Iris pigment epithelial cell (primary cell): ENCODE measurements around the gene SLC15A4.
A peak's percentile ranks its signal among the peaks of the same experiment; 100 is the strongest.
"Not testable (repeated sequence)": the region's sequence is repeated elsewhere in the genome, so short reads cannot be mapped to it uniquely, and the experiment has no call there.

Source experiments
- DNase-seq: peaks from one replicate; pipeline ENCODE4 v3.0.0-alpha.2; 2011; ENCODE audit warnings: low read depth

SLC15A4 gene

GRCh38 chr12:128823916-128824839 lies at the start of gene SLC15A4:
TSS of gene SLC15A4 (minus strand) at chr12:128823958. CDS start at chr12:128823943, 15 bp downstream.
- peak; percentile 91 for DNase-seq

GRCh38 chr12:128872303-128872702 lies 48.5 kb upstream of the SLC15A4 start:
- DNase-seq, result no peak

DNA sequence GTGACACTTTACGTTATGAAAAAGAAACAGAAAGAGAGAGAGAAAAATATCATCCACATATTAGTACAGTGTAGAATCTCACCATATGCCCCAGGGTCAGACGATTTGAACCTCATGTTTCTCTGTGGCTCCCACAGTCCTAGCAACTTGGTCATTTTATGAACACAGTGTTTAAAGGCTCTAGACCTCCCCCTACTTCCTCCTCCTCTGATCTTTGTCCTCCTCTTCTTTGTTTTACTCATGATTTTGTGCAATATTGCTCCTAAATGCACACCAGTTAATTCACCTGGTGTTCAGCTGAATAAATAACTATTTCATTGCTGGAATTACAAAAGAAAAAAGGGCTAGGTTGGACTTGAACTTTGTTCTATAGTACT lies 47.7 kb upstream of the SLC15A4 start:
- no peak for DNase-seq

DNA sequence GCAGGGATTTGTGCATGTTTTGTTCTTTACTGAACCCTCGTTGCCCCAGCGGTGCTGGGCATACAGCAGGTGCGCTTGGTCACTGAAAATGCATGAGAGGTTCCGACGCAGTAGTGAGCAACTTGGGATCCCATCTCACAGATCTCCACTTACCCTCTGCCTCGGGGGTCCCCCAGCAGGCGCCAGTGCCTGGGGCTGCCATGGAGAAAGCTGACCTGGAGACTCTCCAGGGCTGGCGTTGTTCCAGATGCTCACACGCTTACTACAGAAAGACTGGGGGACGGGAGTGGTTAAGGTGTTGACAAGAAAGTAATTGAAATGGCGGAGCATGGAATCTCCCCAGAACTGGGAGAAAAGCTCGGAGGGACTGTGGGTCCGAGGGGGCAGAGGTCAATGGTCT lies 43.7 kb upstream of the SLC15A4 start:
- no peak for DNase-seq

DNA sequence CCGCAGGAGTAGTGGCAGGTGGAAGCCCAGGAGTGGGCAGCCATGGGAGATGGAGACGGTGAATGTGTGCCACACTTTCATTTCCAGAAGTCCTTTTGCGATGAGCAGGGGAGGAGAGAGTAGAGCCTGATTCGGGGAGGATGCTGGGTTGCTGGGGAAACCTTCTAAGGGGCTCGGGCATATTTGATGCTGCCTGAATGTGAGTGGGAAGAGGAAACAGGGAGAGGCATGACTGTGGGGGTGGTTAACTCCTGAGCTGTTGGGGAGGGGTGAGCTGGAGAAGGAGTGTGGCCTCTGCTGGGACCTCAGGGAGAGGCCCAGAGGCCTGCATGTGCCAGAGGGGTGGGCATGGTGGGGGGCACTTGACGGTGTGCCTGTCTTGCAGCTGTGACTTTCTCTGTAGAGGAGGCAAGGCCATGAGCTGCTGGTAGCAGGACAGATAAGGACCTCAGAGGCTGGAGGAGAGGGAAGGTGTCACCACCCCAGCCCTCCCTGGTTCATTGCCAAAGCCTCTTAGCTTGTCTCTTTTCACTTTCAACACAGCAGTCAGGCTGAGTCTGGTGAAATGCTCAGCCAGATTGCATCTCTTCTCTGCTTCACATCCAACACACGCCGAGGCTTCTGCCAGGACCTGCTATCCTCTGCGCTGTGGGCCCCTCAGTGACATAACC lies 40.9 kb upstream of the SLC15A4 start:
- no peak for DNase-seq

GRCh38 chr12:128863957-128864356 lies 40.2 kb upstream of the SLC15A4 start:
- no peak for DNase-seq

DNA sequence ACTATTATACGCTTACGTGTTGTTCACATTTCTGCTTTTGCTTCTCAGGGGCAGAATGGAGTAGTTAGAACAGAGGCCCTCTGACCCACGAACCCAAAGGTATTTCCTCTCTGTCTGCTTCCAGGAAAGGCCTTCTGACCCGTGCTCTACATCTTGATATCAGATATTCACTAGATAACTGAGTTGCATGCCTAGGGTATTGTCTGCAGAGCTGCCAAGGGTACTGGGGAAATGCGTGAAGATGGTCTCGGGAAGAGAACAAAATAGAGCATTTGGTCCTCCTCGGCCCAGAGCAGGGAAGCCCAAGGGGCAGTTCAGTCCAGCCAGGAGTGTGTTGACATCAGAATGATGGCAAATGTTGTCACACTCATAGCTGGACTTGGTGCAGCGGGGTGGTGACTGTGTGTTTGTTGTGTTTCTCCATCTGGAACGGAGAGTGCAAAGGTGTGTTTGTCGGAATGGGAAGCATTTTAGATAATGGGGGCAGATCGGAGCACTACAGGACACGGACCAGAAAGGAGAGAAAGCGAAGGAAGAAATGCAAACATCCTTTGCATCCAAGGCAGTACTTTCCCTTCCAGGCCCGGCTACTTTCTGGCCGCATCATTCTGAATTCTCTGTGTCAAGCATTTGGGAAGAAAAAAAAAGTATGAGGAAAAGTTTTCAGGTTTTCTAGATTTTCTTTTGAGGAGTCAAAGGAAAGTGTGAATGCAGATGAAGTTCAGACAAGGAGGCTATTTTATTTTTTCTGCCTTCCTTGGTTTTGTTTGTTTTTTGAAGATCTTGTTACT lies 37.7 kb upstream of the SLC15A4 start:
- DNase-seq, result no peak

GRCh38 chr12:128859311-128859710 lies 35.6 kb upstream of the SLC15A4 start:
- DNase-seq, result no peak

DNA sequence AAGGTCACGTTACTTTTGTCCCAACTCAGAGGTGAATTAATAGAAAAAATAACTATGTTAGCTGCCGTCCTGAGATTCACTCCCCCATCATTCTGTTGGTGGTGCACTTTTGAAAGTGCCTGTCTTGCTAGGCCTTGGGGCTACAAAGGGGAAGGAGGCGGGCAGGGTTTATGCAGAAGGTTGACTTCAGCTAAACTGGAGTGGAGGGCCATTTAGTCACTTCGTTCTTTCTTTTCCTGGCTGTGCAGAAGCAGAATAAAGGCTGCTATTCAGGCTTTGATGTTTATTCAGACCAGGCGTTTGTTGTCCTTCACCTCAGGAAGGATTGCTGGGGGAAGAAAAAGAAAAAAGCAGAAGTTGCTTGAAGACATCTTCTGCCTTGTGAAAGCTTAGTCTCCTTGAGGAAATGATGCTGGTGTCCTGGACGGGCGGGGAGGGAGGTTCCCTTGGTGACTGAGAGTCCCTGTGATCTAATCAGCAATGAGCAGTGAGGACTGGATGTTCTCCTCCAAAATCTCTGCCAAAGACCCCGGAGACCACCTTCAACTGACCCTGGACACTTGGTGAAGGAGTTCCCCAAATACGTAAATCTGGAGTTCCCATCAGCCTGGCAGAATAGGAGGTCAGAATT lies 33.5 kb upstream of the SLC15A4 start:
- no peak for DNase-seq

- no peak for DNase-seq
Observed at GRCh38 chr12:128856791-128857078, 33.0 kb upstream of the SLC15A4 start.

DNA sequence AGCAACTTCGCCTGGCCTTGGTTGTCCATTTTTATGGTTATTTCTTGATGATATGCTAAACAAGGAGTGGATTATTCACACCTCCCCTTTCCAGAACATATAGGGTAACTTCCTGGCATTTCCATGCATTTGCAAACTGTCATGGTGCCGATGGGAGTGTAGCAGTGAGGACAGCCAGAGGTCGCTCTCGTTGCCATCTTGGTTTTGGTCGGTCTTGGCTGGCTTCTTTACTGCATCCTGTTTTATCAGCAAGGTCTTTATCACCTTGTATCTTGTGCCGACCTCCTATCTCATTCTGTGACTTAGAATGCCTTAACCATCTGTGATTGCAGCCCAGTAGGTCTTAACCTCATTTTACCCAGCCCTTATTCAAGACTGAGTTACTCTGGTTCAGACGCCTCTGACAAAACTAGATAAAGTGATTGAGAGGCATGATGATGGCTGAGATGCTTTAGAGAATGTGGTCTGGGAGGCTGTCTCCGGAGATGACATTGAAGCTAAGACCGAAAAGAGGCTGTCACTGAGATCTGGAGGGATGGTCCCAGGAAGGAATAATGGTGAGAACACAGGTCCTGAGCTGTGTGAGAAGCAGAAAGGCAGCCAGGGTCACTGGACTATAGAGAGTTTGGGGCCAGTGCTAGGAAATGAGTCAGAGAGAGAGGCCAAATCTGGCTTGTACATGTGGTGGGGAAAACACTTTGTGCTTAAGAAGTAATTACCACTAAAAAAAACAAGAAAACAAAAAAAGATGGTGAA lies 32.5 kb upstream of the SLC15A4 start:
- no peak for DNase-seq

DNA sequence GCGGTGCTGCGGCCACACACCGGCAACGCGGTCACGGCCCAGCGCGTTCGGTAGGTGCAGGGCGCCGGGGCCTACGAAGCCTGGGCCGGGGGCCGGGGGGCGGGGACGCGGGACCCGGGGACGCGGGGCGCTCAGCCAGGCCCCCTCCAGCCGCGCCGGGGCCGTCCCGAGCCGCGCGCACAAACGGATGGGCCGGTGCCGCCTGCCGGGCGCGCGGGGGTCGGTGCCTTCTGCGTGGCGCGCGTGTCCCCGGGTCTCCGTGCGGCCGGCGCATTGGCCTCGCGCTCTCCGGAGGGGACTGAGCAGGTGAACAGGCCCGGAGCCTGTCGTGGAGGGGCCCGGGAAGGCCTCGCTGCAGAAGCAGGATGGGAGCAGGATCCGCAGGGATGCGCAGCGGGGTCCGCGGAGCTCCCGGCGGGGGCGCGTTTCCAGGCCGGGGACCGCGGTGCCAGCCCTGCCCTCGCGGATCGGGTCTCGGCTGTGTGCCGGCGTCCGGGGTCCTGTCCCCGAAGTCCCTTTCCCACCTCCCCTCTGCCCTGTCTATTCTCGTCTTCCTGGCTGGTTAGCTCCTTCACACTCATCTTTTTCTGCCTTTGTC lies 29.9 kb upstream of the SLC15A4 start:
- DNase-seq, result no peak

- no peak for DNase-seq
Observed at GRCh38 chr12:128852885-128853599, 29.3 kb upstream of the SLC15A4 start, which contains the start of gene GLT1D1. TSS of gene GLT1D1 (plus strand) at chr12:128853478. CDS start at chr12:128853582, 104 bp downstream.

DNA sequence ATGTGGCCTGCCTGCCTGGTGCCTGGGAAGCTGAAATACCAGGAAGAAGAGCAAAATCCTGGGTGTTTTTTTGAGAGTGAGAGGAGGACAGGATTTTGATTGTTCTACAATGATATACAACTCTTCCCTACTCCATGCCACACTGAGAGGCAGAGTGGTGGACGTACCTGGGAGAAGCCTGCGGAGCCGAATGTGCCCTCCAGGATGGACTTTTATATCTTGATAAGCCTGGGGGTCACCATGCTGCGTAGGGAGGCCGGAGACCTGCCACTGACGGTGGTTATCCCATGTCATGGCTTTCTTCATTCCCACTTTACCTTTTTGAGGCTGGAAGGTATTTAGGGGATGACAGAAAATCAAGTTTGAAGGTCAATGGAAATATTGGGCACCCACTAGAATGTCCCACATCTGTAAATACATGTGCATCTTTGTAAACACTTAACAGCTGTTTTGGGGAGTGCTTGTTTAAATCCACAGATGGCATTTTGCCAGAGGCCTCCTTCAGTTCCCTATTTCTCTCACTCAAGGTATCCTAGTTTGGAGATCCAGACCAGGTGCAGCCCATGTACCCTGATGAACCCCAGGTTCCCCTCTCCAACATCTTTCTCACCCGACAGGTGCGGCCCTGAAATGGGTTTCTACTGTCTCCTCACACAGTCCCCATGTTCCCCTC lies 28.4 kb upstream of the SLC15A4 start:
- no peak for DNase-seq

GRCh38 chr12:128851429-128851828 lies 27.7 kb upstream of the SLC15A4 start:
- not testable (repeated sequence) for DNase-seq

DNA sequence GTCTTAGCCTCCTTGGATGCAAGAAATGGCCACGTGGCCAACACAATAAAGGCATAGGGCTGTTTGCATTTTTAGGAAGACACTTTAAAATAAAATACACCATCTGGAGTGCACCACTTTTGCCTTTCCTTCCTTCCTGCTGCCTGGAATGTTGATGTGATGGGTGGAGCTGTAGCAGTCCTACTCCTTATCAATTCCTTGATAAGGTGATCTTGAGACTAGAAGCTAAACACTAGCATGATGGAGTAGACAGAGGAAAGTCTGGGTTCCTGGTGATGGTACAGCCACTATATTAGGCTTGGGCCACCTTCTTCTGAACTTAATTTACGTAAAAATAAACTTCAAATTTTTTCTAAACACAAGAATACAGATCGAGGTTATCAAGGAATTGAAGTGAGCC lies 26.6 kb upstream of the SLC15A4 start:
- no peak for DNase-seq

DNA sequence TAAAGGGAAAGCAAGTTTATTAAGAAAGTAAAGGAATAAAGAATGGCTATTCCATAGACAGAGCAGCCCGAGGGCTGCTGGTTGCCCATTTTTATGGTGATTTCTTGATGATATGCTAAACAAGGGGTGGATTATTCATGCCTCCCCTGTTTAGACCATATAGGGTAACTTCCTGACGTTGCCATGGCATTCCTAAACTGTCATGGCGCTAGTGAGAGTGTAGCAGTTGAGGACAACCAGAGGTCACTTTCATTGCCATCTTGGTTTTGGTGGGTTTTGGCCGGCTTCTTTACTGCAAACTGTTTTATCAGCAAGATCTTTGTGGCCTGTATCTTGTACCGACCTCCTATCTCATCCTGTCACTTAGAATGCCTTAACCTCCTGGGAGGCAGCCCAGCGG lies 26.0 kb upstream of the SLC15A4 start:
- DNase-seq, result not testable (repeated sequence)

DNA sequence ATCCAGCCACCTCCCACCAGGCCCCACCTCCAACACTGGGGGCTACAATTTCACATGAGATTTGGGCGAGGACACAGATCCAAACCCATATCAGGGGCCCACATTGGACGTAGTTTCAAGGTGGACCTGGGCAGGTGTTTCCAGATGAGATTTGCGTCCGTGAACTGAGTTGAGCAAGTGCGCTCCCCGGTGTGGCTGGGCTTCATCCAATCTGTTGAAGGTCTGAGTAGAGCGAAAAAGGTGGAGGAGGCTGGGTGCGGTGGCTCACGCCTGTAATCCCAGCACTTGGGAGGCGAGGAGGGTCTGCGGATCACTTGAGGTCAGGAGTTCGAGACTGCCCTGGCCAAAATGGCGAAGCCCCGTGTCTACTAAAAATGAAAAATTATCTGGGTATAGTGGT lies 24.6 kb upstream of the SLC15A4 start:
- no peak for DNase-seq

DNA sequence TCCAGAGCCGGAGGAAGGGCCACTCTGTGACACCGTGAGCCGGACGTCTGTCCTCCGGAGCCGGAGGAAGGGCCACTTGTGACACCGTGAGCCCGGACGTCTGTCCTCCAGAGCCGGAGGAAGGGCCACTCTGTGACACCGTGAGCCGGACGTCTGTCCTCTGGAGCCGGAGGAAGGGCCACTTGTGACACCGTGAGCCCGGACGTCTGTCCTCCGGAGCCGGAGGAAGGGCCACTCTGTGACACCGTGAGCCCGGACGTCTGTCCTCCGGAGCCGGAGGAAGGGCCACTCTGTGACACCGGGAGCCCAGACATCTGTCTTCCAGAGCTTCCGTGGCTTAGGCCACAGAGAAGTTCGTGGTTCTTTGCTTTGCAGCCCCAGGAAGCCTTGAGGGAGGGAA lies 22.9 kb upstream of the SLC15A4 start:
- not testable (repeated sequence) for DNase-seq
